HepG2 (cell line): Measurements from ENCODE around the gene ZFP1. TPM values are rescaled to one million over a fixed set of nuclear protein-coding genes. Genes with fewer than 3 reads are reported as not detected.

Source experiments
- CBX5 ChIP-seq: sonication (generic); formaldehyde crosslinking; IDR thresholded peaks from 2 replicates; pipeline ENCODE4 v1.4.0; 2020; ENCODE audit warnings: missing genetic modification reagents, borderline replicate concordance
- ELK4 ChIP-seq: sonication (generic); formaldehyde crosslinking; IDR thresholded peaks from 2 replicates; pipeline ENCODE4 v1.9.0; 2021; ENCODE audit warnings: missing genetic modification reagents, borderline replicate concordance
- HIC2 ChIP-seq: sonication (generic); formaldehyde crosslinking; IDR thresholded peaks from 2 replicates; pipeline ENCODE4 v1.9.0; 2022; ENCODE audit warnings: low read depth, missing genetic modification reagents
- IRX3 ChIP-seq: sonication (generic); formaldehyde crosslinking; IDR thresholded peaks from 2 replicates; pipeline ENCODE4 v1.8.1; 2023; ENCODE audit warnings: mild to moderate bottlenecking, low read depth, missing genetic modification reagents, borderline replicate concordance
- NFE2 ChIP-seq: sonication (generic); formaldehyde crosslinking; IDR thresholded peaks from 2 replicates; pipeline ENCODE4 v1.4.0; 2020; ENCODE audit warnings: missing genetic modification reagents
- PPARG ChIP-seq: conservative IDR thresholded peaks from 2 replicates; pipeline ENCODE4 v1.6.1; 2016; ENCODE audit warnings: missing biosample characterization, missing genetic modification reagents
- ZNF136 ChIP-seq: sonication (generic); formaldehyde crosslinking; IDR thresholded peaks from 2 replicates; pipeline ENCODE4 v1.8.1; 2022; ENCODE audit warnings: low read depth, mild to moderate bottlenecking, moderate library complexity, missing genetic modification reagents
- ZNF280D ChIP-seq: sonication (generic); formaldehyde crosslinking; IDR thresholded peaks from 2 replicates; pipeline ENCODE4 v1.5.1; 2020; ENCODE audit warnings: mild to moderate bottlenecking, missing genetic modification reagents
- ZNF414 ChIP-seq: sonication (generic); formaldehyde crosslinking; IDR thresholded peaks from 2 replicates; pipeline ENCODE4 v1.5.0; 2020; ENCODE audit warnings: missing genetic modification reagents
- ZNF549 ChIP-seq: sonication (generic); formaldehyde crosslinking; IDR thresholded peaks from 2 replicates; pipeline ENCODE4 v1.5.0; 2020; ENCODE audit warnings: missing genetic modification reagents
- ZNF772 ChIP-seq: sonication (generic); formaldehyde crosslinking; IDR thresholded peaks from 2 replicates; pipeline ENCODE4 v1.5.0; 2020; ENCODE audit warnings: mild to moderate bottlenecking, missing genetic modification reagents
- polyA plus RNA-seq, 8 experiments: library from polyadenylated mRNA; depleted of rRNA in 3 of 8; stranded (reverse) in 7 of 8; unstranded in 1 of 8; fragments of >200 nt; fragmentation: Illumina TruSeq in 4 of 8; extraction: Trizol in 4 of 8; gene quantifications; 2 replicates each; pipeline versions ENCODE4 v1.2.1 to v1.2.3, GENCODE V29; 2011 to 2016; ENCODE audit warnings: low read depth in 4 of 8, missing spikeins in 1 of 8, mixed read lengths in 1 of 8; ENCODE audit not compliant: insufficient read depth in 1 of 8
- total RNA-seq, 5 experiments: library from RNA; depleted of rRNA; stranded (reverse); fragments of >200 nt; fragmentation: Illumina TruSeq; extraction: Trizol; gene quantifications; 2 replicates each; pipeline ENCODE4 v1.2.3, GENCODE V29; 2016; ENCODE audit warnings: low read depth in 1 of 5
- TF ChIP-seq, protein P1 (sequence below): sonication (generic); formaldehyde crosslinking; IDR thresholded peaks from 2 replicates; pipeline ENCODE4 v1.9.0; 2021; ENCODE audit warnings: missing genetic modification reagents, mild to moderate bottlenecking, borderline replicate concordance
- TF ChIP-seq, protein P2 (sequence below): sonication (generic); IDR thresholded peaks from 2 replicates; pipeline ENCODE4 v1.6.1; 2016; ENCODE audit warnings: low read depth, borderline replicate concordance

The ZFP1 gene
- total and polyA plus RNA-seq, 2 of the 13 experiments (the other 11 are each of a cell fraction or from before 2014, with no cell fraction given), result 8.3 to 14.0 TPM

GRCh38 chr16:75121949-75122568 is 26.3 kb upstream of the ZFP1 start (continued):
- no peak for TF ChIP-seq ZNF414 (CRISPR knock-in tag)
- TF ChIP-seq NFE2 (CRISPR knock-in tag), result no peak
- TF ChIP-seq, protein P1, sequence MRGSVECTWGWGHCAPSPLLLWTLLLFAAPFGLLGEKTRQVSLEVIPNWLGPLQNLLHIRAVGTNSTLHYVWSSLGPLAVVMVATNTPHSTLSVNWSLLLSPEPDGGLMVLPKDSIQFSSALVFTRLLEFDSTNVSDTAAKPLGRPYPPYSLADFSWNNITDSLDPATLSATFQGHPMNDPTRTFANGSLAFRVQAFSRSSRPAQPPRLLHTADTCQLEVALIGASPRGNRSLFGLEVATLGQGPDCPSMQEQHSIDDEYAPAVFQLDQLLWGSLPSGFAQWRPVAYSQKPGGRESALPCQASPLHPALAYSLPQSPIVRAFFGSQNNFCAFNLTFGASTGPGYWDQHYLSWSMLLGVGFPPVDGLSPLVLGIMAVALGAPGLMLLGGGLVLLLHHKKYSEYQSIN, result no peak
- peak; percentile 98 for TF ChIP-seq ZNF280D
- TF ChIP-seq IRX3 (CRISPR knock-in tag), result no peak
- TF ChIP-seq, protein P2, sequence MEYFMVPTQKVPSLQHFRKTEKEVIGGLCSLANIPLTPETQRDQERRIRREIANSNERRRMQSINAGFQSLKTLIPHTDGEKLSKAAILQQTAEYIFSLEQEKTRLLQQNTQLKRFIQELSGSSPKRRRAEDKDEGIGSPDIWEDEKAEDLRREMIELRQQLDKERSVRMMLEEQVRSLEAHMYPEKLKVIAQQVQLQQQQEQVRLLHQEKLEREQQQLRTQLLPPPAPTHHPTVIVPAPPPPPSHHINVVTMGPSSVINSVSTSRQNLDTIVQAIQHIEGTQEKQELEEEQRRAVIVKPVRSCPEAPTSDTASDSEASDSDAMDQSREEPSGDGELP, result peak; percentile 81; the same call in 1 of the 2 replicates
- TF ChIP-seq ZNF136 (CRISPR knock-in tag), result no peak
- TF ChIP-seq ELK4 (CRISPR knock-in tag), result no peak
- peak; percentile 44; the same call in 1 of the 2 replicates for TF ChIP-seq ZNF772 (CRISPR knock-in tag)
- peak; percentile 64; the same call in 1 of the 2 replicates for TF ChIP-seq CBX5 (CRISPR knock-in tag)
- TF ChIP-seq HIC2 (CRISPR knock-in tag), result no peak
- TF ChIP-seq PPARG (CRISPR knock-in tag), result no peak
- no peak for TF ChIP-seq ZNF549 (CRISPR knock-in tag)
